GM12878 (cell line): Measurements from ENCODE around the gene AQP9. TPM values are rescaled to one million over a fixed set of nuclear protein-coding genes. Genes with fewer than 3 reads are reported as not detected.

Experiments used
- CREB1 ChIP-seq: IDR thresholded peaks from 2 replicates; pipeline ENCODE4 v1.6.1; 2012; ENCODE audit warnings: low read depth, mild to moderate bottlenecking, inconsistent platforms
- DPF2 ChIP-seq: fragments of 450-650 bp; IDR thresholded peaks from 2 replicates; pipeline ENCODE4 v1.6.1; 2017; ENCODE audit warnings: mild to moderate bottlenecking
- IRF4 ChIP-seq: IDR thresholded peaks from 2 replicates; pipeline ENCODE4 v1.6.1; 2011; ENCODE audit warnings: low read depth, low read length
- MAX ChIP-seq: IDR thresholded peaks from 2 replicates; pipeline ENCODE4 v1.6.1; 2012; ENCODE audit warnings: low read depth, low read length, improper control_type of control experiment
- REST ChIP-seq: IDR thresholded peaks from 2 replicates; pipeline ENCODE4 v1.6.1; 2012; ENCODE audit warnings: mild to moderate bottlenecking, low read depth, low read length
- RFX5 ChIP-seq: IDR thresholded peaks from 2 replicates; pipeline ENCODE4 v1.6.1; 2011; ENCODE audit warnings: low read depth, low read length, improper control_type of control experiment
- SMAD5 ChIP-seq: IDR thresholded peaks from 2 replicates; pipeline ENCODE4 v1.6.1; 2016; ENCODE audit warnings: antibody characterized with exemption, low read depth
- USF1 ChIP-seq: IDR thresholded peaks from 2 replicates; pipeline ENCODE4 v1.6.1; 2011; ENCODE audit warnings: borderline replicate concordance, low read depth, mild to moderate bottlenecking, moderate library complexity, mixed read lengths, low read length; ENCODE audit not compliant: insufficient read depth; ENCODE audit errors: extremely low read length
- ZBTB4 ChIP-seq: fragments of 450-650 bp; formaldehyde crosslinking; IDR thresholded peaks from 2 replicates; pipeline ENCODE4 v1.4.0; 2022; ENCODE audit warnings: mild to moderate bottlenecking, moderate library complexity
- polyA plus RNA-seq, 11 experiments: library from polyadenylated mRNA; depleted of rRNA in 4 of 11; unstranded in 6 of 11; stranded (reverse) in 5 of 11; fragments of >200 nt; fragmentation: Nextera tagmentation in 4 of 11; fragmentation: Illumina TruSeq in 1 of 11; extraction: Ambion mirVana in 4 of 11; extraction: Trizol in 1 of 11; gene quantifications; 1 replicate in 1 of 11; 2 replicates in 10 of 11; pipeline versions ENCODE4 v1.2.1 to v1.2.3, GENCODE V29; 2011 to 2016; ENCODE audit warnings: inconsistent platforms in 2 of 11, missing spikeins in 2 of 11, low read depth in 1 of 11
- total RNA-seq, 4 experiments: library from RNA; depleted of rRNA in 3 of 4; stranded (reverse); fragments of >200 nt in 3 of 4; fragmentation: Illumina TruSeq in 1 of 4; extraction: Trizol in 1 of 4; gene quantifications; 2 replicates each; pipeline versions ENCODE4 v1.2.1 to v1.2.3, GENCODE V29; 2013 to 2021

AQP9 gene
- total and polyA plus RNA-seq, 10 of the 15 experiments (the other 5 are each of a cell fraction or from before 2014, with no cell fraction given) = 0.05 to 3.0 (median 0.22) TPM

GRCh38 chr15:58139276-58139988, 1.3 kb downstream of the AQP9 start (continued):
- no peak for TF ChIP-seq REST
- TF ChIP-seq CREB1 = no peak
- no peak for TF ChIP-seq ZBTB4 (CRISPR knock-in tag)
- TF ChIP-seq MAX = no peak
- no peak for TF ChIP-seq DPF2
- TF ChIP-seq IRF4 = no peak
- no peak for TF ChIP-seq RFX5
- no peak for TF ChIP-seq USF1
- TF ChIP-seq SMAD5 = no peak
